ENCODE measurements around the gene PYGL.

DNA sequence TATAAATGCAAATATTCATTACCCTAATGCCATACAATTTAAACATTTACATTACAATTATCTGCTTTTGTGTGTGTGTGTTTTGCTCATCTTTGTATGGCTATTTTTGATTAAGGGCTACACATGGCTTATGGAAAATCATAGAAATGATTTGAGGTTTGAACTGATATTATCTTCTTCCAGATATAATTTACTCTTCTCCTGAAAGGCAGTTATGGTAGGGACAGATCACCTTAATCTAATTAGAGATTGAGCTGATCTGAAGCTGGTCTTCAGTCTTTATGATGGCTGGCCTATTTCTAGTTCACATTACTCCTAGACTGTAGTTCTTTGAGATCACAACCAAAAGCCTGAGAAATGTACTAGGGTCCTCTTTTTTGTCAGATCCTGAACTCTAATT lies 56.8 kb downstream of the PYGL start:
- TF ChIP-seq, protein P1, sequence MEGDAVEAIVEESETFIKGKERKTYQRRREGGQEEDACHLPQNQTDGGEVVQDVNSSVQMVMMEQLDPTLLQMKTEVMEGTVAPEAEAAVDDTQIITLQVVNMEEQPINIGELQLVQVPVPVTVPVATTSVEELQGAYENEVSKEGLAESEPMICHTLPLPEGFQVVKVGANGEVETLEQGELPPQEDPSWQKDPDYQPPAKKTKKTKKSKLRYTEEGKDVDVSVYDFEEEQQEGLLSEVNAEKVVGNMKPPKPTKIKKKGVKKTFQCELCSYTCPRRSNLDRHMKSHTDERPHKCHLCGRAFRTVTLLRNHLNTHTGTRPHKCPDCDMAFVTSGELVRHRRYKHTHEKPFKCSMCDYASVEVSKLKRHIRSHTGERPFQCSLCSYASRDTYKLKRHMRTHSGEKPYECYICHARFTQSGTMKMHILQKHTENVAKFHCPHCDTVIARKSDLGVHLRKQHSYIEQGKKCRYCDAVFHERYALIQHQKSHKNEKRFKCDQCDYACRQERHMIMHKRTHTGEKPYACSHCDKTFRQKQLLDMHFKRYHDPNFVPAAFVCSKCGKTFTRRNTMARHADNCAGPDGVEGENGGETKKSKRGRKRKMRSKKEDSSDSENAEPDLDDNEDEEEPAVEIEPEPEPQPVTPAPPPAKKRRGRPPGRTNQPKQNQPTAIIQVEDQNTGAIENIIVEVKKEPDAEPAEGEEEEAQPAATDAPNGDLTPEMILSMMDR (IDR thresholded peaks at IDR 0.05; ENCODE audit: low read depth, low read length) = no peak
- no peak for TF ChIP-seq EZH2phosphoT487 (IDR thresholded peaks at IDR 0.05; ENCODE audit: low read depth)
